KBM-7 (cell line): Measurements from ENCODE around the gene UBXN6.

Experiments used
- DNase-seq: peaks from one replicate; pipeline ENCODE4 v3.0.0-alpha.2; 2015
- in situ Hi-C: fragments of 300-500 bp; cut with MboI; formaldehyde crosslinking; loops from 2 replicates; pipeline ENCODE4 v1.14.3; 2020; ENCODE audit warnings: low sequenced_read_pairs, low pct_unique_long_range_greater_than_20kb, mixed read lengths

The UBXN6 gene

DNA sequence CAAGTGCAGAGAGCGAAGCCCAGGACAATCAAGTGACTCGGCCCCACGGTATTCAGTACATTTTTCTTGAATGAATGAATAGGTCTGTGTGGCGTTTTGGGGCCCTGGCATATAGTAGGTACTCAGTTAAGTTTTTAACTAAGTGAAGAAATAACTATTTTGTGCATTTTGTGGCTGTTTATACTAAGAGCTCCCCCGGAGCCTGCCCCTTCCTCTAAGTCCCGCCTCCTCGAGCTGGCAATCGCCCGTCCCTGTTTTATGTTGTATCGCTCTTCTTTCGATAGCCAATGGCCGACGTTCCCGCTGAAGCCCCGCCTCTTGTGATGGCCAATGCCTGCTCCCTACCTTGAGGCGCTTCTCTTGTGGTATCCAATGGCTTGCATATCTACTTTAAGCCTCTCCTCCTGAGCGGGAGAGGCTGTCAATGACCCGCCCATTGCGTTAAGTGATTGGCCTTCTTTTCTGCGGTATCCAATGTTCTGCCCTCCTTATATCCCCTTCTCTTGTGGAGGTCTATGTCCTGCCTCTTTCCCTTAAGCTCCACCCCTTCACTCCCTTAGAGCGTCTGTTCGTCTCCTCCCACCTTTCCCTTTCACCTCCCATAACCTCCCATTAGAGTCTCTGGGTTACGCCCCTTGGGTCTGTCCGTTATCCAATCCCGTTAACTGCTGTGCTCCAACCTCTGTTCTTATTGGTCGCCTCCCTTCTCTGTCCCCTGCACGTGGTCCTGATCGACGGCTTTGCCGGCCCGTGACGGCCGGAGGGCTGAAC, 14.0 kb upstream of the UBXN6 start:
- peak; percentile 100 for DNase-seq
- in situ Hi-C loops = no loop called here

DNA sequence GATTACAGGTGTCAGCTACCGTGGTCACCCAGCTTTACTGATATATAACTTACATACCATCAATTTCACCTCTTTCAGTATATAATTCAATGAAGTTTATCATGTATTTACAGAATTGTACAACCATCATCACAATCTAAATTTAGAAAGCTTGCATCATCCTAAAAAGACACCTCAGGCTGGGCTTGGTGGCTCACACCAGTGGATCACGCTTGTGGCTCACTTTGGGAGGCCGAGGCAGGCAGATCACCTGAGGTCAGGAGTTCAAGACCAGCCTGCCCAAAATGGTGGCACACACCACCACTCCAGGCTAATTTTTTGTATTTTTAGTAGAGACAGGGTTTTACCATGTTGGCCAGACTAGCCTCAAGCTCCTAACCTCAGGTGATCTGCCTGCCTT, 10.2 kb upstream of the UBXN6 start:
- no peak for DNase-seq
- in situ Hi-C loops = no loop called here

DNA sequence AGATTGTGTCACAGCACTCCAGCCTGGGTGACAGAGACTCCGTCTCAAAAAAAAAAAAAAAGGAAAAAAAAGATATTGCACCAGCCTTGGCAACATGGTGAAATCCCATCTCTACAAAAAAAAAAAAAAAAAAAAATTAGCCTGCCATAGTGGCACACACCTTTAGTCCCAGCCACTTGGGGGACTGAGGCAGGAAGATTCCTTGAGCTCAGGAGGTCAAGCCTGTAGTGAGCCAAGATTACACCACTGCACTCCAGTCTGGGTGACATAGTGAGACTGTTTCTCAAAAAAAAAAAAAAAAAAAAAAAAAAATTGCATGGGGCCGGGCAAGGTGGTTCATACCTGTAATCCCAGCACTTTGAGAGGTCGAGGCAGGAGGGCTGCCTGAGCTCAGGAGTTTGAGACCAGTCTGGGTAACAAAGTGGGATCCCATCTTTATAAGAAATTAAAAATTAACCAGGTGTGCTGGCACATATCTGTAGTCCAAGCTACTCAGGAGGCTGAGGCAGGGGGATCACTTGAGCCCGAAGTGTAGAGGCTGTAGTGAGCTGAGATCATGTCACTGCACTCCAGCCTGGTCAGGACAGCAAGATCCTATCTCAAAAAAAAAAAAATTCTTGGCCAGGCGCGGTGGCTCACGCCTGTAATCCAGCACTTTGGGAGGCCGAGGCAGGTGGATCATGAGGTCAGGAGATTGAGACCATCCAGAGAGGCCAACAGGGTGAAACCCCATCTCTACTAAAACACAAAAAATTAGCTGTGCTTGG, 7.4 kb upstream of the UBXN6 start:
- in situ Hi-C loops = no loop called here
- DNase-seq = no peak

DNA sequence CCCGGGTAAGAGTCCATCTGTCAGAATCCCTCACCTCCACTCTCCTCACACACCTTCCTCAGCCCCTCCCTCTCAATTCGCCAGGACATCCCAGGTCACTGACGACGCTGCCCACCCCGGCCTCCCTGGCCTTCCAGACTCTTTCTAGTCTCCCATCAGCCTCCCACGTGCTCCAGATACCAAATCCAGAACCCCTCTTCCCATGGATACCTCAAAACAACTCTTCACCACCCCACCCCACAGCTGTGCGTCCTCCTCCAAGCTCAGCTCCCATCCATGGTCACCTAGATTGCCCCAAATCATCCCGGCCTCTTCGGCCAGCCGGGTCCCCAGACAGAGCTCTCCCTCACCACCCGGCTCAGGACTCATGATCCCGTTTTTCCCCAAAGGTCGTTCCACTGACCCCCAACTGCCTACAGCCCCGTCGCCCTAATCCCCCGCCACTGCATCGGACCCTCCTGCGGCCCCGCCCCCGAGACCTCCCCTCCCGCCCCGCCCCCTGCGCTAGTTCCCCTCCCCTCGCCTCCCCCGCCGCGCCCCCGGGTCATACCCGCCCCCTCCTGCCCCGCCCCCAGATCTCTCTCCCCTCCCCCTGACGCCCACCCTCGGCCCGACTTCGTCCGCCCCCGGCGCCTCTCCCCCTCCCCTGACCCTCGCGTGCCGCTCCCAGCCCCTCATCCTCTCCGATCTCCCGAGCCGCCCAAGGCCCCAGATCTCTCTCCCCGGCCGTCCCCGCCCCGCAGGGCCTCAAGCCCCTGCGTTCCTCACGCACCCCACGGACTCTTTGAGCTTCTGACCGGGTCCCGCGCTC, 546 bp downstream of the UBXN6 start:
- no peak for DNase-seq
- in situ Hi-C loops = no loop called here

DNA sequence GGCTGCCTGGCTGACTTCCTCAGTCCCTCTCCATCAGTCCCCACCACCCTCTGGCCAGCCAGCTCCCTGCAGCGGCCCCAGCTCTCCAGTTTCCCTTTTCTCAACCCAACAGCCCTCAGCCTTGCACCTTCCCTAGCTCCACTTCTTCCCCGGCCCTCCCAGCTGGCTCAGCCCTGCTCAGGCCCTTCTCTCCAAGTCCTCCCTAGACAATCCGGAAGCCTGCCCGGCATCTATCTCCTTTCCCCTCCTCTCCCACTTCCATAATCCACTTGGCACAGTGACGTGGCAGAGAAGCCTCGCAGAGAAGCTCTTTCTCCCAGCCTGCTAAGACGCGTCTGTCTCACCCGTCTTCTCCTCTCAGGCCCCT, 1.1 kb downstream of the UBXN6 start:
- in situ Hi-C loops = no loop called here
- DNase-seq = peak; percentile 71

DNA sequence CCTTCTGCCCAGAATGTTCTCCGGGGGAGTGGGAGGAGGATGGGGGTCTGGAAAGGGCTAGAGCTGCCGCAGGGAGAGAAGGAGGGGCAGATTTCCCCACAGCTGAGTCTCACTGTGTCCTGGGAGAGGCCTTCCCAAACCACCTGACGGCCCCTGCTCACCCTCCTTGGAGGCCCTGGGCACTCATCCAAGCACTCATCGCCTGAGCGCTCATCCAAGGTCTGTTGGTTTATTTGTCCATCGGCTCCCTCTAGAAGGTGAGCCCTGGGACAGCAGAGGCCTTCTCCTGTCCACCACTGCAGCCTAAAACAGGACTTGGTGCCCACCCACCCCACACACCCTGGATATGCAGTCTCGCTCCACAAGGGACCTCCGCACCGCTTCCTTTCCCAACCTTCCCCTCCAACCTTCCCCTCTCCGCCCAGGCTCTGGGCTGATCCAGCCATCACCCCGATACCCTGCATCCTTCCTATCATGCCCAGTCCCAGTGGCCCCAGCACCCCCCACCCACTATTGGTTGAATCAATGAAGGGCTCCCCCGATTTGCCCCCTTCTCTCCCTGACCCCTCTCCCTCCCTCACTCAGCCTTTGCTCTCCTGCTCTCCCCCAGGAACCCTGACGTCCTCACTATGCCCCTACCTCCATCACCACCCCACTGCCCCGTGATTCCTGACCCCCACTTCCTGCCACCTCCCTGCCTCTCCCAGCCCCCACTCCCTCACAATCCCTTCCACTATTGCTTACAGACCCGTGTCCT, 1.7 kb downstream of the UBXN6 start:
- in situ Hi-C loops = no loop called here
- DNase-seq = no peak

DNA sequence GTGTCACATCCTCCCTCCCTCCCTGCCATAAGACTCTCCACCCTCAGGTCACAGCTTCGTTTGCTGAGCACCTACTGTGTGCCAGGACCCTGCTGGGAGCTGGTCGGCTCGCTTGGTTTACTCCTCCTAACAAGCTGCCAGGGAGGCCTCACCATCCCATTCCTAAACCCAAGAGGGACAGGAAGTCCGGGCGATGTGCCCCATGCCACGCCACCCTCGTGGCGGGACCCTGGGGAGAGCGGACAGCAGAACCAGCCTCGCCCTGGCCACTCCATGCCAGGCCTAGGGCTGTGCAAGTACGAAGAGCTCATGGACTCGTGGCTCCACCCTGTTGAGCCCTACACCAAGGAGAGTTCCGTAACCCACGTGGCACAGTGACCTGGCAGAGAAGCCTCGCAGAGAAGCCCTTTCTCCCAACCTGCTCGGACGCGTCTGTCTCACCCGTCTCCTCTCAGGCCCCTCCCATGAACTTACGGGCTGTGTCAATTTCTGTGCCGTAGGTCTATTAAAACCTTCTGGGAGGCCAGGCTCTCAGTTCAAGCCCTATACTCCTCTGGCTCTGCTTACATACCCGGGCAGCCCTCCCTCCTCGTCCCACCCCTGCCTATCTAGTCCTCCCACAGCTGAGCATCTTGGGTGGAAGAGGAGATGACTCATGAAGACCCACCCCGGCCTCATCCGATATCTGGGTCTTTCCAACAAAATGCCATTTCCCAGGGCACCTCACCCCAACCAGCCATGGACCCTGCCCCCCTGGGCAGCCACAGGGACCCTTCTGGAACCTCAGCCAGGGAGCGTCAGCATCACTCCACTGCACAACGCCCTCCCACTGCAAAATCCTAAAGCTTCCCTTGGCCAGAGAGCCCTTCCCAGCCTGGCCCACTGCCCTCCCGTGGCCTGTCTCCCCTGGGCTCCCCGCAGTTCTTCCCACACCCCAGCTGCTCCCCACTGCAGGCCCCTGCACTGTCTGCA, 2.6 kb downstream of the UBXN6 start:
- in situ Hi-C loops = no loop called here
- no peak for DNase-seq

DNA sequence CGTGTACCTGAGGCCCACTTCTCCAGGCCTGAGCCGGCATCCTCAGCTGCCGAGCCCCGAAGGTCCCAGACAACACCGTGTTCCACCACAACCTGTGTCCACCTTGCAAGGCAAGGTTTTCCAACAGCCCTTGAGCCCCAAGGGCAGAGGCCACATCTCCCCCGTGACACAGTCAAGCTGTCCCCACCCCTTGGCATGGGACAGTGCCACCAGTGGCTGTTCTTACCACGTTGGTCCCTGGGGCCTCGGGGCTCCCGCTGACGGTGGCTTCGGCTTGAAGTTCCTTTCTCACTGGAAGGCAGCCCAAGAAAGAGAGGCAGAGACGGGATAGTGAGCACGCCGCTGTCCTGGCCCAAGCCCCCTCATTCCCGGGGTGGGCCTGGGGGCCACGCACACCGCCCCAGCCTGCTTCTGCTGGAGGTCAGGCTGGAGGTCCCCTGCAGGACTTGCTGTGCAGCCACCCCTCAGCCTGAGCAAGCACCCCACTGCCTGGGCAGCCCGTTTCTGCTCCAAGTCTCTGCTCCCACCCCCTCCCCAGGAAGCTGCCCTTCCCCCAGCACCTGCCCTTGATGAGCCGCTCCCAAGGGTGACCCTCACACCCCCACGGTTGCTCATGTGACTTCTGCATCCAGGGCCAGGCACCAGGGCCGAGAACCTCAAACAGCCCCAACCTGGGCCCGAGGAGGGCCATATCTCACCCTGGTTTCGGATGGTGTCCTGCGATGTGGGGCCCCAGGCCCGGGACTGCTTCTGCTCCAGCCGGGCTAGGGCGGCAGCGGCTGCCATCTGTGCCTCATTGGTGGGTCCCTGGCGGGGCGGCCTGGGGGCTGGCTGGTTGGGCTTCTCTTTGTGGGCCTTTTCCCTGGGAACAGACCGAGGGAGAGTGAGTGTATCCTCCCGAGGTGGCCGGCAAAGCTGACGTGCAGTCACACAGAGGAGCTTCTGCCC, 4.1 kb downstream of the UBXN6 start:
- in situ Hi-C loops = no loop called here
- DNase-seq = no peak

DNA sequence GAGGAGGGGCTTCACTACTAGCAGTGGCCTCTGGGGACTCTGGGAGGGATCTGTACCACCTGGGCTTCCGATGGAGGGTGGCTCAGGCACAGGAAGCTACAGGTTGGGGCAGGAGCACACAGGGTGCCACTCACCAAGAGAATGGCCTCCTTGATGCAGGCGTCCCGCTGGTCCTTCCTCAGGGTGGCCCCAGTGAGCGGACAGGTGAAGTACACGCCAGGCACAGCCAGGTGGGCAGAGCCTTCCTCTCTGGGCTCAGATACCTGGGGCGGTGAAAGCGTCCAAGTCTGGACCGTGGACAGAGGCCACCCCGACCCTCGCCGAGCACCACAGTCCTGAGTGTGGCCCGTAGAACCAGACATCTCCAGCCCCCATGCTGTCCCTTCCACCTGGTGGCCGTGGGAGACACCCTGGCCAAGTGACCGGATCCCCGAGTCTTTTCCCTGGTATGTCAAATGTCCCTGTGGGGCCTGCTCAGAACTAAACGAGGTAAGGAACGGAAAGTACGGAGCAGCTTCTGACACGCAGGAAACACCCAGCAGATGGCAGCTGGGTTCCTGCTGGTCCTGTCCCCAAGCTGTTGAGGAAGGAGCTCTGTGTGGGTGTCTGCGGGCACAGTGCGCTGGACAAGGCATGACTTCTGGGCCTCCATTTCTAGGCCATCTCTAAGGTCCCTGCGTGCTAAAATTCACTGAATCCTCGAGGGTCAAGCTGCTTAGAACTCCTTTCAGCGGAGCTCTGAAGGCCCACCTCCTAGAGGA, 5.2 kb downstream of the UBXN6 start:
- in situ Hi-C loops = no loop called here

DNA sequence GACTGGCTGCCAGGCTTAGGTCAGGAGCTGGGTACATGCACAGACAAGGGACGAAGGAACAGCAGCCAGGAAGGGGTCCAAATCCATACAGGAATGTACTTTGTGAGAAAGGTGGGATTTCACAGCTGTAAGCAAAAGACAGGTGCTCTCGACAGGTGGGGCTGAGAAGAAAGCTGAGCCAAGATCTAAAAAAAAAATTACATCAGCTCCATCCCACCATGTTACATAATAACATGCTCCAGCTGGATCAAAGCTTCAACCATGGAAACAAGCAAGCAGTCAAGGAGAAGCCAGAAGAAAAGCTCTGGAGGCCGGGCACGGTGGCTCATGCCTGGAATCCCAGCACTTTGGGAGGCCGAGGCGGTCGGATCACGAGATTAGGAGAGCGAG, 8.0 kb downstream of the UBXN6 start:
- in situ Hi-C loops = no loop called here
- no peak for DNase-seq

More for the DNA sequence above, 5.2 kb downstream of the UBXN6 start:
- no peak for DNase-seq

DNA sequence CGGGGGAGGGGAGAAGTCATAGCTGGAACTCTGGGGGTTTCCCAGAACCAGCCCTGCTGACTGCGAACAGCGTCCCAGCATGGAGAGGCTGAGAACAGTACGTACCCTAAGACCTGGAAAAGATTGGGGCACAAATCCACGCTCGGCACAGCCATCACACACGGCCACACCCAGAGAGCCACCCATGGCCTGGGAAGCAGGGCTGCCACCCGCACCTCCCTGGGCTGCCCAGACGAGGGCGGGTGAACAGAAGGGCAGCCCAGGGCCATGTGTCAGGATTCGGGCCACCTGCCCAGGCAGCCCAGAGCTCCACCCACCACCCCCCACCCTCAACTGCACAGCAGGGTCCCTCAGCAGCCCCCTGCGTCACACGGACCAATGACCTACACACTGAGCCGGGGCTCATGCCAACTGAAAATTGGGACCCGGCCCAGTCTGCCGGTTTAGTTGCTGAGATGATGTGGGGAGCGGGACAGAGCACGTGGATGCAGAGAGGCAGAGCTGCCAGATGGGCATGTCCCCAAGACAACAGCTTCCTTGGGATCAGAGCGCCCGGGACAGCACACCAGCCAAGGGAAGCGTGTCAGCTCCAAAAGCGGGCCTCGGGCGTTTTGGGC, 8.5 kb downstream of the UBXN6 start:
- in situ Hi-C loops = no loop called here
- no peak for DNase-seq

DNA sequence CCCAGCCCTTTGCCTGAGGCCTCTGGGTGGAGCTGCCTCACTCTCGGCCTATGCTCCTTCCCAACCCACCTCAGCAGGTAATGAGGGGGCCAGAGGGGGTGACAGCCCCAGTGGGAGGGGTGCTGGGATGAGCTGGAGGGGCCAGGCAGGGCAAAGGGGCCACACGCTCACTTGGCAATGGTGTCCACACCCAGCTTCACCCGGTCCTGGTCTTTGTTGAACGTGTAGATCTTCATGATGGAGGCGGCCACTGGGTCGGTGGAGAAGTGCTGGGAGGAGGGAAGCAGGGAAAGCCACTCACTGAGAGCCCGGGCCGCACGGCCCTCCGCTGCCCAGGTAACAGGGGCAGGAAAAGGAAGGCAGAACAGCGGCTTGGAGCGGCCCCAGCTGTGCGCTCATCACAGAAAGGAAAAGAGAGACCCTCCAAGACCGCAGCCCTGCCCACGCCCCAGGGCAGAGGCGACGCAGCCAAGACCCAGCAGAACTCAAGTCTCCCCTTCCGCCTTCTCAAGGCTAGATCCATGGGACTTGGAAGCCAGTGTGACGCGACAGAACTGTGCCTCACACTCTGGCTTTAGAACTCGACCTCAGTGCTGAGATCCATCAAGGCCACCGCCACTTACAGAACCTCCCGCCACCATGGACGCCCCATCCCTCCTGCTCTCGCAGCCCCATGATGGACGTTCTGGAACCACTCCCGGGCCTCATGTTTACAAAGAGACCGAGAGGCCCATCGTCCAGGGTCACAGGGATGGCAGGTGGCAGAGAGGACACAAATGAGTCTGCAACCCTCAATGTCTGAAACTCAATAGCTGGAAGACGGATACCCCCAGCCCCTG, 9.2 kb downstream of the UBXN6 start:
- in situ Hi-C loops = no loop called here

DNA sequence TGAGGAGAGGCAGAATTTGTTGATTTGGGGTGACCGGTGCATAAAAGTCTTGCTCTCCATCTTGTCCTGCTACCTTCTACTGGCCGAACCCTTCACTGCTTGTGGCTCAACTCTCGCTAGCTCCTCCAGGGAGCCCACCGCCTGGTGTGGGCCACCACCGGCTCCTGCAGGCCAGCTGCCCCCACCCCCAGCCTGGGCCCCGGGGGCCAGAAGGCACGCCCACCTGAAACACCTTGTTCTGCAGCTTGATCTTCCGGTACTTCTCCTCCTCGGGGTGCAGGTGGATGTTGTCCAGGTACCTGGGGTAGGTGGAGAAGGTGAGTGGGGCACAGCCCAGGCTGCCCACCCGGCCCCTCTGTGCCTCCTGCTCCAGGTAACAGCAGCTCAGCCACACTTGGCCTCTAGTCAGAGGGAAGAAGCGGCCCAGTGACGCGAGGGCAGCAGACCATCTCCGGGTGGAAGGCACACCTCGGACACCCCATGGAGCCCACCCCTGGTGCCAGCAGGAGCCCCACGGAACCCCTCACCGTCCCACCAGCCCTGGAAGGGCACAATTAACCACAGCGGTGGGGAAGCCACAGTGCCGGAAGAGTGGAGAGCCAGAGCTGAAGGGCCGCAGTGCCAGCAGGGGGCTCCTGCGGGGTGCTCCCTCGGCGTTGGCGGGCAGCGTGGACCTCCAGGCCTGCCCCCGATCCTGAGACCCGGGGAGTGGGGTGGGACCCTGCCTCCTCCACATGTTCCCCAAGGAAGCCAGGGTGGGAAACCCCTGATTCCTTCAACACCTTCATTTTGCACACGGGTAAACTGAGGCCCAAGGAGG, 10.1 kb downstream of the UBXN6 start:
- in situ Hi-C loops = no loop called here
- no peak for DNase-seq

More for the DNA sequence above, 9.2 kb downstream of the UBXN6 start:
- DNase-seq = no peak

DNA sequence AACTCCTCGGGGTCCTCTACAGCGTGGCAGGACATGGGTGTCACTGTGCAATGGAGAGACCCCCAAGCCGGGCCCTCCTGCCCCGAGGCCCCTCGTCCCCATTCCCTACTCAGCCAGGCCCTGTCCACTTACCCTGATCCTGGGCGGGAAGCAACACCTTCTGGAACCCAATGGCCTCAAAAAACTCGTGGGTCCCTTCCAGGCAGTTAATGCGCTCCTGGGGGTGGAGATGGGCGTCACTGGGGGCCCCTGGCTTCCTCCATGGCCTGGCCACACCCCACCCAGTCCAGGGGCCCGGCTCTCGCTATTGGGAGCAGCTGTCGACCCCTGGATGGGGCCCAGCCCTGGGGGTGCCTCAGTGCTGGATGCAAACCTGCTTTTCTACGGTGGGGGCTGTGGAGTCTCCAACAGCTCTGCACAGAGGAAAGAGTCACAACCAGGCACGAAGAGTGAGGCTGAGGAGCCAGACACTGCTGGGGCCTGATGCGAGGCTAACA, 10.8 kb downstream of the UBXN6 start:
- in situ Hi-C loops = no loop called here
- no peak for DNase-seq
